ENCODE measurements around the gene CMTM2. TPM values are rescaled to one million over a fixed set of nuclear protein-coding genes. Genes with fewer than 3 reads are reported as not detected.

CMTM2 gene
- total RNA-seq, 1 donor = not detected

DNA sequence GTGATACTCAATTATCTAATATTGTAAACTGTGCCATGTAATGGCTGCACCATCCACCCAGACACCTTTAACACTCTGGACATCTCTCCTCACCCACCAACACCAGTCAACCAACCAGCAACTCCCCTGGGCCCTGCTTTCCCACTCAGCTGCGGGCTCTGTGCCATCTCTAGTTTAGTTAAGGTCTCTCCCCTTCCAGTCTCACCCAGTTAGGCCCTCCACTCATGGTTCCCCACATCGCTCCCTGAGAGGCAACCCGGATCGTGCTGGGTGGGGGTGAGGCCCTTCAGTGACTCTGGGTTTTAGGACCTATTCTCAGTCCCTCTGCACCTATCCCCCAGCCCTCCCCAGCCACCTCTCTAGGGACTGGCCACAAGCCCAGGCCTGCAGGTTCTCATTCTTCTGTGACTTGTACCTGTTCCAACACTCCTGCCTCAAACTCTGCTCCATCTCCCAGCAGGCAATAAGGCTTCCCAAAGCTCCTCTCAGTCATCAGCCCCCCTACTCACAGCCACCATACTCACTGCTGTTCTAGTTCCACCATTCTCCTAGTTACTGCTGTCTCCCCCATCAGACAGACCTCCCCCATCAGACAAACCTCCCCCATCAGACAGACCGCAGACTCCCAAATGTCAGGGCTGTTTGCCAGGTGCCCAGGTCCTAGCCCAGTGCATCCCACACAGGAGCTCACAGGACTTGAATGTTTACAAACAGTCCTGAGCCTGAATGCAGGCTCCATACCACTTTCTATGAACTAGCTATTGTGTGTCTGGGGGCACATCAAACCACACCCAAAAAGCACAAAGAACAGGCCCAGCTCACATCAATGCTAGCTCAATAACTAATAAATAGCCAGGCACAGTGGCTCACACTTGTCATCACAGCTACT, 31.9 kb upstream of the CMTM2 start:
- no peak for DNase-seq (ENCODE audit: insufficient read length, low spot score, missing footprints)
- H3K4me3 ChIP-seq (ENCODE audit: insufficient read depth, low read length) = no peak overlapping the region
- H2AFZ ChIP-seq (ENCODE audit: low read length) = no peak overlapping the region
- H3K79me2 ChIP-seq (ENCODE audit: insufficient read depth, low read length) = no peaks in the 10 kb centered on the region
- peaks cover 24% of the 10 kb centered on the region for H3K4me1 ChIP-seq (ENCODE audit: insufficient read depth, low read length)
- H3K27me3 ChIP-seq (ENCODE audit: insufficient read depth, low read length) = no peaks in the 10 kb centered on the region
- peaks cover 4% of the 10 kb centered on the region for H3K36me3 ChIP-seq (ENCODE audit: insufficient read depth, low read length)
- H4K20me1 ChIP-seq (ENCODE audit: insufficient read depth, low read length) = no peaks in the 10 kb centered on the region
- H3K27ac ChIP-seq (ENCODE audit: low read depth, low read length) = no peak overlapping the region
- H3K9me3 ChIP-seq (ENCODE audit: low read depth, low read length) = no peaks in the 10 kb centered on the region
- H3K4me2 ChIP-seq (ENCODE audit: insufficient read depth, low read length) = no peak overlapping the region
- TF ChIP-seq, protein P1, sequence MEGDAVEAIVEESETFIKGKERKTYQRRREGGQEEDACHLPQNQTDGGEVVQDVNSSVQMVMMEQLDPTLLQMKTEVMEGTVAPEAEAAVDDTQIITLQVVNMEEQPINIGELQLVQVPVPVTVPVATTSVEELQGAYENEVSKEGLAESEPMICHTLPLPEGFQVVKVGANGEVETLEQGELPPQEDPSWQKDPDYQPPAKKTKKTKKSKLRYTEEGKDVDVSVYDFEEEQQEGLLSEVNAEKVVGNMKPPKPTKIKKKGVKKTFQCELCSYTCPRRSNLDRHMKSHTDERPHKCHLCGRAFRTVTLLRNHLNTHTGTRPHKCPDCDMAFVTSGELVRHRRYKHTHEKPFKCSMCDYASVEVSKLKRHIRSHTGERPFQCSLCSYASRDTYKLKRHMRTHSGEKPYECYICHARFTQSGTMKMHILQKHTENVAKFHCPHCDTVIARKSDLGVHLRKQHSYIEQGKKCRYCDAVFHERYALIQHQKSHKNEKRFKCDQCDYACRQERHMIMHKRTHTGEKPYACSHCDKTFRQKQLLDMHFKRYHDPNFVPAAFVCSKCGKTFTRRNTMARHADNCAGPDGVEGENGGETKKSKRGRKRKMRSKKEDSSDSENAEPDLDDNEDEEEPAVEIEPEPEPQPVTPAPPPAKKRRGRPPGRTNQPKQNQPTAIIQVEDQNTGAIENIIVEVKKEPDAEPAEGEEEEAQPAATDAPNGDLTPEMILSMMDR (IDR thresholded peaks at IDR 0.05; ENCODE audit: extremely low read depth, low read depth, low read length) = no peak

- Histone ChIP-seq H3K4me3 (ENCODE audit: insufficient read depth, low read length) (no peak overlapping the region), H3K79me2 (ENCODE audit: insufficient read depth, low read length) (peaks cover 7% of the 10 kb centered on the region), H3K9me3 (ENCODE audit: low read depth, low read length) (no peaks in the 10 kb centered on the region), H3K4me1 (ENCODE audit: insufficient read depth, low read length) (peaks cover 28% of the 10 kb centered on the region), H2AFZ (ENCODE audit: low read length) (no peak overlapping the region), H4K20me1 (ENCODE audit: insufficient read depth, low read length) (no peaks in the 10 kb centered on the region), H3K4me2 (ENCODE audit: insufficient read depth, low read length) (no peak overlapping the region), H3K27ac (ENCODE audit: low read depth, low read length) (no peak overlapping the region), H3K27me3 (ENCODE audit: insufficient read depth, low read length) (no peaks in the 10 kb centered on the region), H3K36me3 (ENCODE audit: insufficient read depth, low read length) (peaks cover 4% of the 10 kb centered on the region)
- TF ChIP-seq, protein P1 (IDR thresholded peaks at IDR 0.05; ENCODE audit: extremely low read depth, low read depth, low read length) = no peak
- no peak for DNase-seq (ENCODE audit: insufficient read length, low spot score, missing footprints)
These were observed 31.2 kb upstream of the CMTM2 start for GRCh38 chr16:66548068-66548467.

- Histone ChIP-seq H3K27me3 (ENCODE audit: insufficient read depth, low read length) (no peaks in the 10 kb centered on the region), H2AFZ (ENCODE audit: low read length) (peak overlapping the region; percentile 96), H3K27ac (ENCODE audit: low read depth, low read length) (peak overlapping the region; percentile 78), H3K9me3 (ENCODE audit: low read depth, low read length) (no peaks in the 10 kb centered on the region), H3K4me1 (ENCODE audit: insufficient read depth, low read length) (peaks cover 36% of the 10 kb centered on the region), H3K4me2 (ENCODE audit: insufficient read depth, low read length) (peak overlapping the region; percentile 94), H4K20me1 (ENCODE audit: insufficient read depth, low read length) (no peaks in the 10 kb centered on the region), H3K4me3 (ENCODE audit: insufficient read depth, low read length) (peak overlapping the region; percentile 84), H3K79me2 (ENCODE audit: insufficient read depth, low read length) (peaks cover 15% of the 10 kb centered on the region), H3K36me3 (ENCODE audit: insufficient read depth, low read length) (peaks cover 4% of the 10 kb centered on the region)
- no peak for DNase-seq (ENCODE audit: insufficient read length, low spot score, missing footprints)
- TF ChIP-seq, protein P1 (IDR thresholded peaks at IDR 0.05; ENCODE audit: extremely low read depth, low read depth, low read length) = no peak
These were observed 30.4 kb upstream of the CMTM2 start for GRCh38 chr16:66548868-66549267.

All from osteoblast (primary cell).